Measurements from ENCODE around the gene ITGA1. TPM values are rescaled to one million over a fixed set of nuclear protein-coding genes. Genes with fewer than 3 reads are reported as not detected.

ITGA1 gene
- total and polyA plus RNA-seq, 11 donors = 5.5 to 52.0 (median 23.3) TPM

GRCh38 chr5:52794519-52794918, 6.8 kb downstream of the ITGA1 start:
- ATAC-seq (no peak), DNase-seq (no peak)
- intact Hi-C loops (cut with DNase I) = loop anchor here in 2 of 10 donors (5.0 to 10.0 kb wide), 2 partner anchors 100 to 113 kb away; no protein-coding TSS in a partner anchor
- WGBS, 4 donors = 53 to 72% (median 63%) methylated on average over 1 of the region's 1 CpG
- no peak for TF ChIP-seq POLR2A (IDR thresholded peaks at IDR 0.05)
- H3K4me3 ChIP-seq = no peak overlapping the region
- H3K9me3 ChIP-seq = no peaks in the 10 kb centered on the region
- peak overlapping the region in 1 of 12 donors; percentile 96 for H3K27ac ChIP-seq
- peaks cover 2 to 72% (median 30%) of the 10 kb centered on the region in 12 donors for H3K4me1 ChIP-seq
- no peaks in the 10 kb centered on the region for H3K27me3 ChIP-seq
- peaks cover 0 to 2% (median 0%) of the 10 kb centered on the region in 9 donors for H3K36me3 ChIP-seq

GRCh38 chr5:52796031-52796430, 8.3 kb downstream of the ITGA1 start:
- peaks cover 2 to 73% (median 32%) of the 10 kb centered on the region in 12 donors for H3K4me1 ChIP-seq
- no peak for DNase-seq
- intact Hi-C loops (cut with DNase I) = loop anchor here in 1 of 10 donors (10.0 kb wide), 1 partner anchor 99 kb away; no protein-coding TSS in a partner anchor
- ATAC-seq = no peak
- peaks cover 0 to 2% (median 0%) of the 10 kb centered on the region in 9 donors for H3K36me3 ChIP-seq
- TF ChIP-seq POLR2A (IDR thresholded peaks at IDR 0.05) (no peak), CTCF (IDR thresholded peaks at IDR 0.05) (no peak)
- no peak overlapping the region for H3K4me3 ChIP-seq
- H3K27ac ChIP-seq = peak overlapping the region in 7 of 12 donors; percentile 0 to 96 (median 21)
- H3K27me3 ChIP-seq = no peaks in the 10 kb centered on the region
- no peaks in the 10 kb centered on the region for H3K9me3 ChIP-seq

- intact Hi-C loops (cut with DNase I) = loop anchor here in 1 of 10 donors (10.0 kb wide), 1 partner anchor 98 kb away; no protein-coding TSS in a partner anchor
- no peaks in the 10 kb centered on the region for H3K9me3 ChIP-seq
Measured at GRCh38 chr5:52796516-52797103, 8.9 kb downstream of the ITGA1 start.

GRCh38 chr5:52798938-52799337, 11.2 kb downstream of the ITGA1 start:
- TF ChIP-seq CTCF (IDR thresholded peaks at IDR 0.05) (no peak), POLR2A (IDR thresholded peaks at IDR 0.05) (no peak)
- Histone ChIP-seq H3K36me3 (peaks cover 0 to 17% (median 13%) of the 10 kb centered on the region in 9 donors), H3K27ac (peak overlapping the region; percentile 67 to 96 (median 91)), H3K4me1 (peaks cover 9 to 88% (median 56%) of the 10 kb centered on the region in 12 donors), H3K27me3 (no peaks in the 10 kb centered on the region), H3K4me3 (peak overlapping the region; percentile 49 to 80 (median 67)), H3K9me3 (no peaks in the 10 kb centered on the region)
- ATAC-seq (no peak), DNase-seq (no peak)
- 9 to 14% (median 12%) methylated on average over 3 of the region's 3 CpGs for WGBS, 4 donors
- intact Hi-C loops (cut with DNase I) = loop anchor here in 1 of 10 donors (10.0 kb wide), 1 partner anchor 96 kb away; no protein-coding TSS in a partner anchor

More at GRCh38 chr5:52796516-52797103, 8.9 kb downstream of the ITGA1 start:
- Histone ChIP-seq H3K4me3 (no peak overlapping the region), H3K36me3 (peaks cover 0 to 7% (median 3%) of the 10 kb centered on the region in 9 donors), H3K4me1 (peaks cover 2 to 79% (median 36%) of the 10 kb centered on the region in 12 donors), H3K27me3 (no peaks in the 10 kb centered on the region), H3K27ac (peak overlapping the region in 9 of 12 donors; percentile 0 to 96 (median 15))
- ATAC-seq (no peak), DNase-seq (no peak)
- TF ChIP-seq POLR2A (IDR thresholded peaks at IDR 0.05) (no peak), CTCF (IDR thresholded peaks at IDR 0.05) (no peak)
- 63 to 75% (median 67%) methylated on average over 2 of the region's 2 CpGs for WGBS, 4 donors
